Measurements from ENCODE around the gene PEX14. TPM values are rescaled to one million over a fixed set of nuclear protein-coding genes. Genes with fewer than 3 reads are reported as not detected.

The PEX14 gene
- total and polyA plus RNA-seq, 9 of the 15 experiments (the other 6 are each of a cell fraction or from before 2014, with no cell fraction given) = 2.6 to 45.7 (median 22.7) TPM

GRCh38 chr1:10459184-10459583 is 15.6 kb upstream of the PEX14 start (continued):
- TF ChIP-seq RBM22 (IDR thresholded peaks at IDR 0.05; ENCODE audit: low read depth, low read length, poor library complexity, severe bottlenecking) (no peak), RBM17 (IDR thresholded peaks at IDR 0.05; ENCODE audit: borderline replicate concordance, low read depth, low read length) (no peak), FOXK2 (conservative IDR thresholded peaks at IDR 0.05 in 1 of 2, IDR thresholded peaks at IDR 0.05 in 1 of 2; ENCODE audit: low read depth in 2 of 2) (no peak; a peak in 1 of 4 replicates), AFF4 (CRISPR knock-in tag; IDR thresholded peaks at IDR 0.05) (no peak), MCM2 (IDR thresholded peaks at IDR 0.05; ENCODE audit: low read depth) (no peak), RERE (CRISPR knock-in tag; IDR thresholded peaks at IDR 0.05; ENCODE audit: borderline replicate concordance) (no peak), PHF21A (IDR thresholded peaks at IDR 0.05; ENCODE audit: borderline replicate concordance, low read depth) (no peak), ZNF507 (tag; conservative IDR thresholded peaks at IDR 0.05) (no peak), NR3C1 (CRISPR knock-in tag; IDR thresholded peaks at IDR 0.05) (no peak), RAD51 (IDR thresholded peaks at IDR 0.05; ENCODE audit: borderline replicate concordance, low read depth) (no peak), RFX5 (IDR thresholded peaks at IDR 0.05; ENCODE audit: low read depth, low read length) (no peak), ESRRA (IDR thresholded peaks at IDR 0.05; ENCODE audit: borderline replicate concordance, low read depth) (no peak), HDAC1 (IDR thresholded peaks at IDR 0.05) (peak in 1 of 2 experiments; percentile 58; a peak in 1 of 4 replicates), KAT7 (CRISPR knock-in tag; IDR thresholded peaks at IDR 0.05; ENCODE audit: borderline replicate concordance) (no peak), ETV1 (tag; conservative IDR thresholded peaks at IDR 0.05; ENCODE audit: low read depth) (no peak), E2F3 (CRISPR knock-in tag; IDR thresholded peaks at IDR 0.05) (no peak), ZNF140 (CRISPR knock-in tag; IDR thresholded peaks at IDR 0.05) (no peak), ZNF197 (CRISPR knock-in tag; IDR thresholded peaks at IDR 0.05; ENCODE audit: low read depth) (0 out of 2 replicates have a peak, but pooled peaks have one; percentile 32), ZNF212 (CRISPR knock-in tag; IDR thresholded peaks at IDR 0.05) (no peak), MBD2 (IDR thresholded peaks at IDR 0.05; ENCODE audit: borderline replicate concordance, low read depth) (no peak), SNAPC5 (CRISPR knock-in tag; IDR thresholded peaks at IDR 0.05) (no peak)
